ENCODE measurements around the gene ARVCF. TPM values are rescaled to one million over a fixed set of nuclear protein-coding genes. Genes with fewer than 3 reads are reported as not detected.

The ARVCF gene
- total RNA-seq, 1 experiment from 2014 or later: 4.2 TPM

DNA sequence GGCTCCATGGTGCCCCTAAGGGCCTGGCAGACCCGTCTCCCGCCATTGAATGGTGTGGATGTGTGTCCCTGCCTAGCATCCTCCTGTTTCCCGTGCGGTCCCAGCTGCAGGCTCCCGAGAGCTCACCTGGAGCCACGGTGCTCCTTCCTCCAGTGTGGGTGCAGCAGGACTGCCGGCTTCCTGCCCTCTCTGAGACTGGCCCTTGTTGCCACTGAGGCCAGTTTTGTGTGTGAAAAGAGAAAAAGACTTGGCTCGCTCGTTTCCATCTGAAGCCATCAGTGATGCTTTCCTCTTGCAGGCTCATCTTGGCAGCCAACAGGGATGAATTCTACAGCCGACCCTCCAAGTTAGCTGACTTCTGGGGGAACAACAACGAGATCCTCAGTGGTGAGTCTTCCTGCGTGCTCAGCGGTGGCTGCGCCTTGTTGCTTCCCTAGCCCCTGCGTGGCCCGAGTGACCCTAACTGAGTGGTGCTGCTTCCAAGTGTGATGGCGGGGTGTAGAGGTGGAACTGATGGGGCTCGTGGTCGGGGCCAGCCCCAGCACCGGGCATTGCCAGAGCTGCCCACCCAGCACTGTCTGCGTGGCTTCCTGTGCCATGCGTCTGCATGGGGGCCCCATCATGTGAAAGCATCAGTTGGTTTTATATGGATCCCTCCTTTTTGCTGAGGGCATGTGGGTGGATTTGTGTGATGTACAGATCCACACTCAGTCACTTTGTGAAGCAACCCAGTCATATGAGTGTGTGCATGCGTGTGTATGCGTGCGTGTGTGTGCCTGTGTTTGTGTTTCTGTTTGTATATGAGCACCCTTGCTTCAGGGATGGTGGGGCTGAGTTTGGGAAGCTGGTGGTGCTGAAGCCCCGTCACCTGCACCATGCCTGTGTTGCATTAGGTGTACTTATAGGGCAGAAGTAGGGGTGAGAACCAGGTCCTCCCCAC is 26.7 kb upstream of the ARVCF start:
- Histone ChIP-seq H3K27me3 (no peaks in the 10 kb centered on the region), H3K9me3 (replicated peaks) (0 out of 2 replicates have a peak, but pooled peaks cover 3% of the 10 kb centered on the region), H3K27ac (no peak overlapping the region), H3K4me1 (no peaks in the 10 kb centered on the region), H3K36me3 (no peaks in the 10 kb centered on the region; the same call in 1 of the 2 replicates), H3K4me3 (no peak overlapping the region)
- DNase-seq: no peak

DNA sequence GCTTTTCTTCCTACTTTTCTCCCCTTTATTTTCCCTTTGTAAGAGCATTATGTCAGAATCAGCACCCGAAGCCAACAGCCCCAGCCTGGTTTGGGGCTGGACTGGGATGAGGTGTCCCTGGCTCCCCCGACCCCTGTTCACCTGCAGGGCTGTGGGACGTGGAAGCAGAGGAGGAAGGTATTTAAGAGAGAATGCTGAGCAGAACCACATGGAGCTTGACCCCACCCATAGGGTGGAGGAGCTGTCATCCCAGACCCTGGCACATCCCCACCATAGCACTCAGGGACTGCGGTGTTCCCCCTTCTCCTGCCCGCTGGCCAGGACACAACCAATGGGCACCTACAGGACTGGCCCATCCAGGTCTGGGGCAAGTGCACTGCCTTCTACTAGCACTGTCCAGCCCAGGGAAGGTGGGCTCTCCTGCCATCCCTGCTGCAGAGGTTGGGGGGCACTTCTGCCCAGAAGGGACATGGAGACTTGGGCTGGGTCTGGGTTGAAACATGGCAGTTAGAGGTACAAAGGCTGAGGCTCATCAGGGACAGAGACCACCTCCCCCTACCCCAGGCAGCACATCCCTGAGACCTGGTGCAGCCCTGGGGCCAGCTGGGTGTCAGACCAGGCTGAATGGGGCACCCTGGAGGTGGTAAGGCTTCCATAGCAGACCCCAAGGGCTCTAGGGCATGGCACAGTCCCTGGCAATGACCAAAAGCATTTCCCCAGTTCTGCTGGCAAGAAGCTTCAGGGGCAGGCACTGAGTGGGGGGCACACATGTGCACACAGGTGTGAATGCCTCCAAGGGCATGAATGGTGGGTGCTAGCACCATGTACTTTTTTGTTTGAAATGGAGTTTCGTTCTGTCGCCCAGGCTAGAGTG is 23.9 kb upstream of the ARVCF start:
- Histone ChIP-seq H3K27ac (no peak overlapping the region), H3K27me3 (no peaks in the 10 kb centered on the region), H3K4me1 (no peaks in the 10 kb centered on the region), H3K9me3 (replicated peaks) (no peaks in the 10 kb centered on the region), H3K4me3 (no peak overlapping the region), H3K36me3 (no peaks in the 10 kb centered on the region)
- DNase-seq: no peak

DNA sequence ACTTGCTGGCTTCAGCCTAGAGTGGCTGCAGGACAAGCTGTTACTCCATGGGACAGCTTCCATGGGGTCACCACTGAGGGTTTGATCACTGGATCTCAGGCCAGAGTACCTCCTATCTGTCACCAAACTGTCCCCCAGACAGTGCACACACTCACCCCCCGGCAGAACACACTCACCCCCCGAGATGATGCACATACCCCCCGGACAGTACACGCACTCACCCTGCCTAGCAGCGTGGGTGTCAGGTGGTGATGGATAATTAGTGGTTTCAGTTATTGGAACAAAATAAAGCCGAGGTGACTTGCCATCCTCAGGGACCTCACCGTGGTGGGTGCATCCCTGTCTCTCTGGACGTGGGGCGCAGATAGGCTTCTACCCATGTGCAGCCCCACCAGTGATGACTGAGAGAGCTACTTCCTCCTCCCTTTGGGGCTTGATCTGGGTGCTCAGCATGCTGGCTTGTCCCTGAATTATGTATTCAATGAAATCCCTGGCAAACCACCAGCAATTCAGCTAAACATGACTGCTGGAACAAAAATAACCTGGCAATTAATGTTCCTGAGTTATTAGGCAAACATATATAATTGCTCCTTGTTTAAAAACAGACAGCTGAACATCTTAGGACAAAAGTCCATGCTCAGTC is 23.2 kb upstream of the ARVCF start:
- no peaks in the 10 kb centered on the region for H3K9me3 ChIP-seq (replicated peaks)
- no peaks in the 10 kb centered on the region for H3K4me1 ChIP-seq
- no peak overlapping the region for H3K27ac ChIP-seq
- H3K4me3 ChIP-seq: no peak overlapping the region
- no peaks in the 10 kb centered on the region for H3K27me3 ChIP-seq
- DNase-seq: no peak
- no peaks in the 10 kb centered on the region for H3K36me3 ChIP-seq

DNA sequence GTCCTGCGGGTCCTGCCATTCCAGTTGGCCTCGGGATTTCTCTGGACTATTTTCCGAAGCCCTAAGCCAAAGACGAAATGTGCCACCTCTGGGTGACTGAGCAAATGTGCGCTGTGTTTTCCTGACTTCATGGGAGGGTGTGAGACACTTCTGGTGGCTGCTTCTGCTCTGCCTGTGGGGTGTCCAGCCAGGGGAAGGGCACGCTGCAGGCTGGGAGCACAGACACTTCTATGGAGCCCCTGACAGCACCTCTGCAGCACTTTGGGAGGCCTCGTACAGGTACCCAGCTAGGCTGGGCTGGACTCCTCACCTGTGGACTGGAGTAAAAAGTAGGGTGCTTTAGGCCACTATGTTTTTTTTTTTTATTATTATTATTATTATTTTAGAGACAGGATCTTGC is 22.0 kb upstream of the ARVCF start:
- Histone ChIP-seq H3K27me3 (no peaks in the 10 kb centered on the region), H3K4me3 (no peak overlapping the region), H3K9me3 (replicated peaks) (no peaks in the 10 kb centered on the region), H3K36me3 (no peaks in the 10 kb centered on the region), H3K27ac (no peak overlapping the region), H3K4me1 (no peaks in the 10 kb centered on the region)
- DNase-seq: no peak

DNA sequence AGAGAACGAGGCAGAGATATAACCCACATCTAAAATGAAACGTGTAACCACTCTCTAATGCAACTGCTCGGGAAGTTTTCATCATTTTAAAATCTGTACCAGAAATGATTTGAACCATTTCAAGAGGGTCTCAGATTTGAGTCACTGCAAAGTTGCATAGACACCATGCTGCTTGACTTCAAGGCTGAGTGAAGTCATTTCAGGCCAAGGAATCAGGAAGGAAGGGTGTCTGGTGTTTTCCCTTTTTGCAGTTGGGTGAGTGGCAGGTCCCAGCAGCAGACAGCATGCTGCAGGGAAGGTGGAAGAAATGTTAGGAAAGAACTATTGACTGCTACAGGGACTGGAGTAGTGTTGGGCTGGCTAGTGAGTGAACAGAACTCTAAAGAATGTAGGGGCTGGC is 20.8 kb upstream of the ARVCF start:
- Histone ChIP-seq H3K4me3 (no peak overlapping the region), H3K27me3 (no peaks in the 10 kb centered on the region), H3K4me1 (no peaks in the 10 kb centered on the region), H3K36me3 (no peaks in the 10 kb centered on the region), H3K9me3 (replicated peaks) (no peaks in the 10 kb centered on the region), H3K27ac (no peak overlapping the region)
- no peak for DNase-seq

DNA sequence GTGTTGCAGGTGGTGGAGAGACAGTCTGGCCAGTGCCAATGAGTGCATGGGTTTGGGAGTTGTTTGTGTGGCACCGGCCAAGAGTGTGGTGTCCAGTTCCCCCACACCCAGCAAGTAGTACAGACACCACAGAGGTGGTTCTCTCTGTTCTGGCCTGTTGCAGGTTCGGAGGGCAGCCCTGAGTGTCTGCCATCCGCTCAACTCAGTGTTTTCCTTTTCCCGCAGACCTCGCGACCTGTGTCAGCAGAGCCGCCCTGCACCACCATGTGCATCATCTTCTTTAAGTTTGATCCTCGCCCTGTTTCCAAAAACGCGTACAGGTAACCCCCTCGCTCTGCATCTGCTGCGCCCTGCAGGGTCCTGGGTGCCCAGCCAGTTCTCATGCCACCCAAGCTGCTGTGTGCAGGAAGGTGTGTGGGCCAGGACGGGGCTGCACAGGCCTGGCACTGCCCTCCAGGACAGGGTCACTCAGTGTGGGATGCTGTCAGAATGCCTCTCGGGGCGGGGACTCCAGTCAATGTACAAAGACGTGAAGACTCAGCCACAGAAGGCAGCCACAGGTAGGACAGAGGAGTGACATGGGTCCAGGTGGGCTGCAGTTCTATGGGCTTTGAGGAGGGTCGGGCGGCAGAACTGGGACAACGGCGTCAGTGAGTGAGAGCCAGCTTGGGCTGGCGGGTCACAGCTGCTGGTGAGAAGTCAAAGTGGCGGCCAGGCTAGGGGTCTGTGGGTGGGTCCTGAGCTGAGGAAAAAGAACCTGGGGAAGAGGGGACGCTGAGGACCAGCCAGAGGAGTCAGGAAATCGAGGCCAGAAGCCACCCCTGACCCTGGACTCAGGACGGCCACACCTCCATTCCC is 20.1 kb upstream of the ARVCF start:
- H3K27ac ChIP-seq: no peak overlapping the region
- no peaks in the 10 kb centered on the region for H3K4me1 ChIP-seq
- H3K4me3 ChIP-seq: no peak overlapping the region
- no peaks in the 10 kb centered on the region for H3K27me3 ChIP-seq
- no peaks in the 10 kb centered on the region for H3K36me3 ChIP-seq
- no peaks in the 10 kb centered on the region for H3K9me3 ChIP-seq (replicated peaks)
- no peak for DNase-seq

DNA sequence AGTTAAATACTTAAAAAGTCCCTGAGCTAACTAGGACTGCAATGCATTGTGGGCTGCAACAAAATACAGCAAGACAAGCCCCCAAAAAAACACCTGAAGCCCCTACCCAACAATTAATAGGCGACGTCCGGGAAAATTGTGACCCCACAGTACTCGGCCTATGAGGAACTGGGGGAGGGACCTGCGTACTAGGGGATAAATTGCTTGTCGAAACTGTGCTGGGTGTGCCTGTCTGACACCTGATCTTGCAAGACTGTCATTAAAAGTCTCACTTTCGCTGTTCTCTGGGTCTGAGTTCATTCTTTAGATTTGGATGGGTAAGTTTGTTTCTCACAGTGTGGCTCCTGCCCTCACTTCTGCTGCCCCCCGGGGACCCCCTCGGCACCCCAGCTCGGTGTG is 19.5 kb upstream of the ARVCF start:
- Histone ChIP-seq H3K36me3 (no peaks in the 10 kb centered on the region), H3K27me3 (no peaks in the 10 kb centered on the region), H3K27ac (no peak overlapping the region), H3K4me1 (no peaks in the 10 kb centered on the region), H3K9me3 (replicated peaks) (no peaks in the 10 kb centered on the region), H3K4me3 (no peak overlapping the region)
- DNase-seq: no peak

DNA sequence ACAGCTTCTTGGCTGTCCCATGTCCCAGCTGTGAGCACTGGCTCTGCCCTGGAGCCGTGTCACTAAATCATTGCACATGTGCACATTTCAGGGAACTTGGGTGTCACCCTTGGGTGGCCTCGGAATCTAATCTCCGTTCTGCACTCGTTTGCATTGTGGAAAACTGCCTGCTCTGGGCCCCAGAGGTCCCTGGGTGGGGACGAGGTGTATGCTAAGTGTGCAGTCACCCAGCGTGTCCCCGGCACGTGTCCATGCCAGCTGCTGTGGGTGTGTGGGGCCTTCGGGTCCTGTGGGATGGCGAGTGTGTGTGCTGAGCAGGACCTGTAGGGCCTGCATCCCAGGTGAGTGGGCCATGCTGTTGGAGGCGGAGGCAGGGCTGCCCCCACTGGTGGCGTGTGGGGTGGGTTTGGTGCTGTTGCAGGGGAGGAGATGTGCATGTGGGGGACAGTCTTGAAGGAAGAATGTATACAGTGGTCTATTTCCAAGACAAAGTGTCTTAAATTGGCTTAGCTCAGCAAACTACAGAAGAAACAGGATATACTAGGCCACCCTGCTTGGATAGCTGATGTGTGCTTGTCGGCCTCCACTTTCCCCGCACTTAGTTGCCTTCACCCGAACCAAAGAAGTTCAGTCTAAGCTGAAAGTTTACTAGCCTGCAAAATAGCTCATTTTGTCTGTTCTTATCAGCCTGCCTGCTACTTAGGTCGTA is 18.9 kb upstream of the ARVCF start:
- Histone ChIP-seq H3K9me3 (replicated peaks) (no peaks in the 10 kb centered on the region), H3K27me3 (no peaks in the 10 kb centered on the region), H3K4me3 (no peak overlapping the region), H3K36me3 (no peaks in the 10 kb centered on the region), H3K4me1 (no peaks in the 10 kb centered on the region), H3K27ac (no peak overlapping the region)
- no peak for DNase-seq

DNA sequence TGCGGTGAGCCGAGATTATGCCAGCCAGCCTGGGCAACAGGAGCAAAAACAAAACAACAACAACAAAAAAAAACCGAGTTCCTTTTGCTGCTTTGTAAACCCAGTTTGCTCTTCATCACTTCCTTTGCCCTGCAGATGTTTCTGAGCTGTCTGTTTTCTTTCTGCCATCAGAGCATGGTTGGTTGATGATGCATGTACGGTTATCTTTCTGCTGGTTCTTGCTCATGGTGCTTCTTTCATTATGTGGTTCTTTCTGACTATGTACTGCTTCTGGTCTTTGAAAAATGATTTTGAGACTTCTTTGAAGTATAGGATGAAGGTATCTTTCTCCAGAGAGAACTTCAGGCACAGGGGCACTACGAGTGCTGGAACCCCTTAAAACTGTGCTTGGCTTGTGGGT is 17.5 kb upstream of the ARVCF start:
- H3K4me3 ChIP-seq: no peak overlapping the region
- H3K27ac ChIP-seq: no peak overlapping the region
- no peaks in the 10 kb centered on the region for H3K9me3 ChIP-seq (replicated peaks)
- no peaks in the 10 kb centered on the region for H3K36me3 ChIP-seq
- H3K4me1 ChIP-seq: no peaks in the 10 kb centered on the region
- no peak for DNase-seq
- no peaks in the 10 kb centered on the region for H3K27me3 ChIP-seq

DNA sequence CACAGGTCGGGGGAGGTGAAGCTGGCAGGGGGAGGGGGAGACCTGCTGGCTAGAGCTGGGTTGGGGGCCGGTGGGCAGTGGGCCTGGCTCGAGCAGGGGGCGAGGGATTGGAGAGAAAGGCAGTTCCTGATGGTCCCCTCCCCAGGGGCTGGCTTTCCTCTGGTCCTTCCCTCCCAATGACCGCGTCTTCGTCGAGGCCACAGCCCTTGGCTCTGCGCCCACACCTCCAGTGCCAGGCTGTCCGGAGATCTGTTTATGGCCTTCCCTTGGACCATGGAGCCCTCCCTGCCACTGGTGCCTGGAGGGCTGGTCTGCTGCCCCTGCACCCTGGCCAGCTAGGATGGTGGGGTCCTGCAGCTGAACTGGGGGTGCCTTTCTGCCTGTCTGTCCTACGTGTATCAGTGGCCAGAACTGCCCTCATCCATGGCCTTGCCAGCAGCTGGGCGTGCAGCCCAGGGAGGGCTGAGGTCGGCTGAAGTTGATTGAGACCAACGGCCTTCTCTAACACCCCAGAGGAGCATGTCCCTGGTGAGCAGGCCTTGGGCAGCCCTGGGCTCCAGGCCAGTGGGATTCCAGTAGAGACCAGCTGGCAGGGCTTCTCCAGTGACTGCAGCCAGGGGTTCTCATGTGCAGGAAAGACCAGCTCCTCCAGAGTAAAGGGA is 16.6 kb upstream of the ARVCF start:
- no peaks in the 10 kb centered on the region for H3K4me1 ChIP-seq
- no peak overlapping the region for H3K27ac ChIP-seq
- no peak for DNase-seq

DNA sequence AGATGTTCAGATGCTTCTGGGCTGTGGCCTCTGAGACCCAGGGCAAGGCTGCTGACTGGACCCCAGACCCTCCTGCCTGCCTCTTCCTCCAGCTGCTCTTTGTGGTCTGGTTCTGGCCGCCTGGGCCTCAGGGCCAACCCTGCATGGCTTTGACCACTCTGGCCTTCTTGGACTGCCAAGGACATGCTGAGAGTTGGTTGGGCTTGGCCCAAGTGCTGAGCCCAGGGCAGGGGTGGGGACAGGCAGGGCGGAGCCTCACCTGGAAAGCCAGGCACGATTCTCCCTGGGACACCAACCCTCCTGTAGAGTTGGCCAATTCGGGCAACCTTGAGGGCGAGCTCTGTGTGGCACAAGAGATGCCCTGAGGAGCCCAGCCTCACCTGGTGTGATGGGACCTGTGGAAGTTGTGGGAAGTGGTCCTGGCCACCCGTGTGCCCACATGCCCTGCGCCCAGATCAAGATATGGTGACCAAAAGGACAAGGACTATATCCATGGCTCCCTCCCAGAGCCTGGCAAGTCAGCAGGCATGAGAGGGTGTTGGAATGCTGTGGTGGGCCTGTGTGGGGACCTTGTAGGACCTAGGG is 15.9 kb upstream of the ARVCF start:
- H3K9me3 ChIP-seq (replicated peaks): no peaks in the 10 kb centered on the region
- DNase-seq: no peak
- no peaks in the 10 kb centered on the region for H3K36me3 ChIP-seq
- H3K4me1 ChIP-seq: no peaks in the 10 kb centered on the region
- H3K27me3 ChIP-seq: no peaks in the 10 kb centered on the region
- H3K27ac ChIP-seq: no peak overlapping the region
- no peak overlapping the region for H3K4me3 ChIP-seq

More for the DNA sequence above, 16.6 kb upstream of the ARVCF start:
- no peaks in the 10 kb centered on the region for H3K27me3 ChIP-seq
- no peaks in the 10 kb centered on the region for H3K36me3 ChIP-seq
- no peak overlapping the region for H3K4me3 ChIP-seq
- no peaks in the 10 kb centered on the region for H3K9me3 ChIP-seq (replicated peaks)

DNA sequence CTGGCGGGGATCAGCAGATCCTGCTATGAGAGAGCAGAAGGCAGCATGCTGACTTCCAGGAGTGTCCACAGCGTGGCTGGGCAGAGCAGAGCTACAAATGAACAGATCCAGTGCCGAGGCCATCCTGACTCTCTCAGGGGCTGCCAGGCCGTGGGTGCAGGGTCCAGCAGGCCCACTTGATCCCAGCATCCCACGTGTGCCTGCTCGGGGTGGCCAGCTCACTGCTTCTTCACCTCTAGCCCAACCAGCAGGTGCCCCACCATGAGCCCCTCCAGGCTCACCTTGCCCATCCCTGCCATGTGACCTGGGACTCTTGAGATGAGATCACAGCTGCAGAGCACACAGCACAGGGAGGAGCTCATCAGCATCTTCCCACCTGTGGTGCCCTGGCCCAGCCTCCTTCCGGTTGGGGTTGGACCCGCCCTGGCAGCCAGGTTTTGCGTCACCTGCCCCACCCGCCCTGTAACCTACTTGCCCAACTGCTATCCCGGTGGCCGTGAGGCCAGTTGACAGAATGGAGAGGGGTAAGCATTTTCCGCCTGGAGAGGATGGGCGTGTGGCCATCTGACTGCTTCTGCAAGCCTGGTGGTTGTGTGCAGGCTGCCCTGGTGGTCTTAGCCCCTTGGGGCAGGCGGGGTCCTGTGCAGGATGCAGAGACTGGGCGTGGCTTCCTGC is 15.2 kb upstream of the ARVCF start:
- DNase-seq: no peak
- H3K27ac ChIP-seq: no peak overlapping the region
- no peaks in the 10 kb centered on the region for H3K9me3 ChIP-seq (replicated peaks)
- H3K4me1 ChIP-seq: no peaks in the 10 kb centered on the region
- no peaks in the 10 kb centered on the region for H3K36me3 ChIP-seq
- no peaks in the 10 kb centered on the region for H3K27me3 ChIP-seq
- no peak overlapping the region for H3K4me3 ChIP-seq

Data from SJCRH30 (cell line).